ENCODE results near the gene CENPS.
"Not testable (repeated sequence)": the region's sequence is repeated elsewhere in the genome, so short reads cannot be mapped to it uniquely, and the experiment has no call there.

The CENPS gene

DNA sequence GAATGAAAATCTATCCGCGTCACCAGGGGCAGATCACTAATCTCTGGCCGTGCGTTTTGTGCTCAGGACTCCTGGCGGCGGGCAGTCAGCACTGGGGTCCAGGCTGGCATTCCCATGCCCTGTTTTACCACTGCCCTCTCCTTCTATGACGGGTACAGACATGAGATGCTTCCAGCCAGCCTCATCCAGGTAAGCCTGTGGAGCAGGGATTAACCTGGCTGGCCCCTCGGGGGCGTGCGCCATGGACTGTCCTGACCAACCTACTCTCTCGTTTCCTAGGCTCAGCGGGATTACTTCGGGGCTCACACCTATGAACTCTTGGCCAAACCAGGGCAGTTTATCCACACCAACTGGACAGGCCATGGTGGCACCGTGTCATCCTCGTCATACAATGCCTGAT, 10.9 kb upstream of the CENPS start:
- no peak for DNase-seq (ENCODE audit: low spot score)

DNA sequence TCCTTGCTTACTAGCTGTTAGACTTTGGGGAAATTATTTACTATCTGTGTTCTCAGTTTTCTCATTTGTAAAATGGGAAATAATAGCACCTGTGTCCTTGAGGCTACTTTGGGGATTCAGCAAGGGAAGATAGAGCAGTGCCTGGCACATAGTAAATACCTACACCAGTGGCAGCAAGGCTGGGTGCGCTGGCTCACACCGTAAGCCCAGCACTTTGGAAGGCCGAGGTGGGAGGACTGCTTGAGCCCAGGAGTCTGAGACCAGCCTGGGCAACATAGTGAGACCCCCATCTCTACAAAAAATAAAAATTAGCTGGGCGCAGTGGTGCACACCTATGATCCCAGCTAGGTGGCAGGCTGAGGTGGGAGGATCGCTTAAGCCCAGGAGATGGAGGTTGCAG, 8.6 kb upstream of the CENPS start:
- no peak for DNase-seq (ENCODE audit: low spot score)

DNA sequence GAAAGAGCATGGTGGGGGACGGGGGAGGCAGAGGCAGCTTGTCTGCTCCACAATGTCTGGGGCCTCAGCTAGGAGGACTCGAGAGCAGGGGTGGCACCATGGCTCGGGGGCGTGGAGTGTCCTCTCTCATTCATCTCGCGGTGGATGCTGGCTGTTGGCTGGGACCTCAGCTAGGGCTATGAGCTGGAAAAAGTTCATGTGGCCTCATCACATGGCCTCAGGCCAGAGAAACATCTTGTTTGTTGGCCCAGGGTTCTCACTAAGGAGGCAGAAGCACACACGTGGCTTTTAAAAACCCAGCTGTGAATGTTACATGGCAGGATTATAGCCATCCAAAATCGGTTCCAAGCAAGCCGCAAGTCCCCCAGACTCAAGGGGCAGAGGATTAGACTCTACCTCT, 6.2 kb upstream of the CENPS start:
- DNase-seq (ENCODE audit: low spot score): peak; percentile 69

DNA sequence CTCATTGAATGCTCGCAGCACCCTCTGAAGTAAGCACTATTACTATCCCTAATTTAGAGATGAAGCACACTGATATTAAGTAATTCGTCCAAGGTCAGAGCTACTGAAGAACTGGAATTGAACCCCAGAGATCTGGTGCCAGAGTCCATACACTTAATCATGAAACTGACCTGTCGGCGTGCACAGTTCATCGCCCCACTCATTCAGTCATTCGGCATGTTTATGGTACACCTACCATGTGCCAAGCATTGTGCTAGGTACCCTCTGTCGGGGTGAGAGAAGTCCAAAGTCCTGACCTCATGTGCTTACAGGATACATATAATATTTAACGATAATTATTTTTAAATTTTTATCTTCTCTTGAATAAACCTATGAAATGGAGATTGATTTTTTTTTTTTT, 5.6 kb upstream of the CENPS start:
- DNase-seq (ENCODE audit: low spot score): no peak

DNA sequence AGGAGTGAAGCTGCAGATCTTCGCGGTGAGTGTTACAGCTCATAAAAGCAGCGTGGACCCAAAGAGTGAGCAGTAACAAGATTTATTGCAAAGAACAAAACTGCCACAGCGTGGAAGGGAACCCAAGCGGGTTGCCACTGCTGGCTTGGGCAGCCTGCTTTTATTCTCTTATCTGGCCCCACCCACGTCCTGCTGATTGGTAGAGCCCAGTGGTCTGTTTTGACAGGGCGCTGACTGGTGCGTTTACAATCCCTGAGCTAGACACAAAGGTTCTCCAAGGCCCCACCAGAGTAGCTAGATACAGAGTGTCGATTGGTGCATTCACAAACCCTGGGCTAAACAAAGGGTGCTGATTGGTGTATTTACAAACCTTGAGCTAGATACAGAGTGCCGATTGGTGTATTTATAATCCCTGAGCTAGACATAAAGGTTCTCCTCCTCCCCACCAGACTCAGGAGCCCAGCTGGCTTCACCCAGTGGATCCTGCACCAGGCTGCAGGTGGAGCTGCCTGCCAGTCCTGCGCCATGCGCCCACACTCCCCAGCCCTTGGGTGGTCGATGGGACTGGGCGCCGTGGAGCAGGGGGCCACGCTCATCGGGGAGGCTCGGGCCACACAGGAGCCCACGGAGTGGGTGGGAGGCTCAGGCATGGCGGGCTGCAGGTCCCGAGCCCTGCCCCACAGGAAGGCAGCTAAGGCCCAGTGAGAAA, 4.3 kb upstream of the CENPS start:
- DNase-seq (ENCODE audit: low spot score): not testable (repeated sequence)

DNA sequence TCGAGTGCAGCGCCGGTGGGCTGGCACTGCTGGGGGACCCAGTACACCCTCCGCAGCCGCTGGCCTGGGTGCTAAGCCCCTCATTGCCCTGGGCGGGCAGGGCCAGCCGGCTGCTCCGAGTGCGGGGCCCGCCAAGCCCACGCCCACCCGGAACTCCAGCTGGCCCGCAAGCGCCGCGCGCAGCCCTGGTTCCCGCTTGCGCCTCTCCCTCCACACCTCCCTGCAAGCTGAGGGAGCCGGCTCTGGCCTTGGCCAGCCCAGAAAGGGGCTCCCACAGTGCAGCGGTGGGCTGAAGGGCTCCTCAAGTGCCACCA, 3.7 kb upstream of the CENPS start:
- DNase-seq (ENCODE audit: low spot score): not testable (repeated sequence)

DNA sequence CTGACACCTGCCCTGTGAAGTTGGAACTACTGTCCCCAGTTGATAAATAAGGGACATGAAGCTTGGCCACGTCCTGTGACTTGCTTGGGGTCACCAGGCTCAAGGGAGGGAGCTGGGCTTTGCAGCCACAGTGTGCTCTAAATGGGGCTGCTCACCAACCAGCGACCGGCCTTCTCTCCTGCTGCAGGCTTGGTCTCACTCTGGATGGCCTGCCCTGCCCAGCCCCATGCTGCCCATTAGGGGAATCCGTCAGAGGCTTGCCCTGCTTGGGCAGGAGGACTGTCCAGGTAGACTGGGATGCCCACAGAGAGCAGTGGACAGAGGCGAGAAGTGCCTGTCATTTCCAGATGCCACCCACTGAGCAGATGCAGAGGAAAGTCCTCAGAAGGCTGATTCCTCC, 1.2 kb upstream of the CENPS start:
- no peak for DNase-seq (ENCODE audit: low spot score)

DNA sequence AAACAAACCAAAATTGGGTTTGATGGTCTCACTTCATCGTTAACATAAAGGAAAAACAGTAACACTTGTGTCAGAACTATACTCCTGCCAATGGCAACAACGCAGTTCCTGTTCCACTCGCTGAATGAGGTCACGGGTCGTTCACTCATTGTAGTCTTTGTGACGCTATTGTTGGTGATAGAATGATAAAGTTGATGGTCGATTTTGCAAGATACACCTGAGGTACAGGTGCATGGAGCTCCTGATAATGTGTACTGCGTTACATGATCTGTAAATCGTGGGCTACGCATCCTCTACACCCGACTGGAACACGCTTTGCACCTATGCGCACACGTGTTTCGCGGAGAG, 391 bp upstream of the CENPS start:
- no peak for DNase-seq (ENCODE audit: low spot score)

DNA sequence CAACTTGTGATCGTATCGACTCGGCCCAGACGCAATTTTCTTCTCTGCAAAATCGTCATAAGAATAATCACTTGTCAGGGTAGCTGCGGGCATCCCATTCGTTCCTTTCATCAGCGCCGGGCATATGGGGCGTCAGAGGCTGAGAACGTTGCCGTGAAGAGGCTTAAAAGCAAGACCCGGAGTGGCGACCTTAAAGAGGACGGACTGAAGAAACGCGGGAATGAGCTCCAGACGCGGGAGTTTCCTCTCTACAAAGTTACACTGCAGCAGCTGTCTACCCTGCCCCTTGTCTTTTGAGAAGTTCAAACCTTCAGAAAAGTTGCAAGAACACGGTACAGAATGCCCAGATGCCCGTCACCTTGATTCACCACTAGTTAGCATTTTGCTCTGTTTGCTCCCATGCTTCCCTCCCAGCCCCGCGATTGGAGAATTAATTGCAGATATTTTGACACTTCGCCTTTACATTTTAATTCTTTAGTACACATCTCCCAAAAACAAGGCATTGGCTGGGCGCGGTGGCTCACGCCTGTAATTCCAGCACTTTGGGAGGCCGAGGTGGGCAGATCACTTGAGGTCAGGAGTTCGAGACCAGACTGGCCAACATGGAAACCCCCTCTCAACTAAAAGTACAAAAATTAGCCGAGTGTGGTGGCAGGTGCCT, 967 bp downstream of the CENPS start:
- no peak for DNase-seq (ENCODE audit: low spot score)

DNA sequence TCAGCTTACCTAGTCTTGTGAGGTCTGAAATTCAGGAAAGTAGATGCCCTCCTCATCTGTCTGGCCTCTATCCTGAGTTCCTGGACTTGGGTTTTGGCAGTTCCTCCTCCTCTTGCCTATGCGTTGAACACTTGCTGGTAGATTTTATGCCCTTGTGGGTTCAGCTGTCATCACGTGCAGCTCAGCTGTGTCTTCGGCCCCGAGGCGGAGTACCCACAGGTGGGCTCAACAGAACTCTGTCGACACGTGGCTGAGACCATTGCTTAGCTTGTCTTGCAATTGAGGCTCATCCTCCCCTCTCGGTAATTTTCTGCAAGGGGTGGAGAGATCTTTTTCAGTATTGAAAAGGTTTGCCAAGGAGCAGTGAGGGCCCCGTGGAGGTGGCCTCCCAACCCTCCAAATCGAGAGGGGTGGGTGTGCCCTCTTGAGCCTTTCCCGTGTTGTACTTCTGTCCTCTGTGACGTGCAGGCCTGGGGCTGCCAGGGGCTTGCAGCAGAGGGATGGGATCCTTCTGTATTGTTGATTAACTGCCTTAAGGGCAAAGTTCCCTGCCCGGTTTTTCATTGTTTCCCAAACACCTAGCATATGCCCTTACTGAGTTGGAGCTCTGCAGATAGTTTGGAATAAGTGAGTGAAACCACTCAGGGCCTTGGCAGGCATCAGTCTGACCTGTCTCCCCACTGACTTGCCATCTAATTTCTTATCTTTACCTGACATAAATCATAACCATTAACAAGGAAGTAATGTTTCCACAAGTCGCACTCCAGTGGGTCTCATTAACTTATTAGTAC, 2.9 kb downstream of the CENPS start:
- DNase-seq (ENCODE audit: low spot score): no peak

DNA sequence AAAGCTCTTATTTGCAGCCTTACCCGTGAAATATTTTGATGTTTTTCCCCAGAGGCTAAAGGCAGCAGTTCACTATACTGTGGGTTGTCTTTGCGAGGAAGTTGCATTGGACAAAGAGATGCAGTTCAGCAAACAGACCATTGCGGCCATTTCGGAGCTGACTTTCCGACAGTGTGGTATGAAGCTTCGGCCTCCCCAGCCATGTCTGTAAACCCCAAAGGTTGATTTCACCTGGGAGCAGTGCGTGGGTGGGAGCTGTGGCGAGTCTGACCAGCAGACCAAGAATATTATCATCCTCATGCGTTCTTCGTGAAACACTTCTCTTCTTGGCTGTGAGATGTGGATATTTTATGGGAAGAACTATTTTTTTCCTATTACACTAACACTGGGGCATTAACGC, 3.6 kb downstream of the CENPS start:
- DNase-seq (ENCODE audit: low spot score): no peak

DNA sequence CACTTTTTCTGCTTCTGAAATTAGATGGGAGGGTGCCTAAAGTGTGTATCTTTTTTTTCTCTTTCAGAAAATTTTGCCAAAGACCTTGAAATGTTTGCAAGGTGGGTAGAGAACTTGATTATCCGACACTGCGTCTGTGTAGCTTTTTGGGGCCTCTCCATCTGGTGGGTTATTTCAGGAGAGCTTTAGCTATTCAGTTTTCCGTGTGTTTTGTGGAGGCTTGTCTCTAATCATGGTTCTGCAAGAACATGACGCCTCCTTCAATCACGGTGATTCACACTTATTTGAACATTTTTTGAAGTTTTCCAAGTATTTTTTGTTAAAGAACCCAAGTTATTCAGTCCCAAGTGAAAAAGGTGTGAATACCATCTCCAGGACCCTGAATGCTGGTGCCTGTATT, 4.4 kb downstream of the CENPS start:
- DNase-seq (ENCODE audit: low spot score): no peak

DNA sequence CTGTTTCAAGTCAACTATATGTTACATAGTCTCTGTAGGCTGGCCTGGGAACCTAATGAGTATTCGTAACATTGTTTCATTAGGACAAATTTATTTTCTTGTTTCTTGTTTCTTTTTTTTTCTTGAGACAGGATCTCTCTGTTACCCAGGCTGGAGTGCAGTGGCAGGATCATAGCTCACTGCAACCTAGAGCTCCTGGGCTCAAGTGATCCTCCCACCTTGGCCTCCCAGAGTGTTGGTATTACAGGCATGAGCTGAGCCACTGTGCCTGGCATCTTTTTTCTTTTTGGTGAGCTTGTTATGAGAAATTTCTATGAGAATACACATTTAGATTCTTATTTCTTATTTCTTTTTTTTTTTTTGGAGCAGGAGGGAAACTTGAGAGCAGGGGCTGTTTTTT, 6.8 kb downstream of the CENPS start:
- no peak for DNase-seq (ENCODE audit: low spot score)

DNA sequence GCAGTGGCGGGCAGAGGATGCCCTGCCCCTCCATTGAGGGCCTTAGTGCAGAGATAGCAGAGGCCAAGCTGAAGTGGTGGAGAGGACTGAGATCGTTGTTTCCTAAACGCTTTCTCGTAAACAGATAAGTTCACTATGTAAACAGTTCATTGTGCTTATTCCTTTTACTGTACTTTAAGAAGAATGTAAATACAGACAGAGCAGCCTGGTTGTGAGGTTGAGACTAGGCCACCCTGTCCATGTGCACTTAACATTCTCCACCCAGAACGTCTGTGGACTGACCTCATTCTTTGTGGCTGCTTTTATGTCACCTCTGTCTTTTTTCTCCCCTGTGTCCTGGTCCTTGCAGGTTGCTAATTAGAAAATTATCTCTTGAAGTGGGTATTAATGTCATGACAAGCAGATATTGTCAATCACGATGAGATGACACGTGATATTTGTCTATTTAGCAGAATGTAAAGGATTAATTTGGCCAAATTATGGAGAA, 8.5 kb downstream of the CENPS start:
- DNase-seq (ENCODE audit: low spot score): no peak

DNA sequence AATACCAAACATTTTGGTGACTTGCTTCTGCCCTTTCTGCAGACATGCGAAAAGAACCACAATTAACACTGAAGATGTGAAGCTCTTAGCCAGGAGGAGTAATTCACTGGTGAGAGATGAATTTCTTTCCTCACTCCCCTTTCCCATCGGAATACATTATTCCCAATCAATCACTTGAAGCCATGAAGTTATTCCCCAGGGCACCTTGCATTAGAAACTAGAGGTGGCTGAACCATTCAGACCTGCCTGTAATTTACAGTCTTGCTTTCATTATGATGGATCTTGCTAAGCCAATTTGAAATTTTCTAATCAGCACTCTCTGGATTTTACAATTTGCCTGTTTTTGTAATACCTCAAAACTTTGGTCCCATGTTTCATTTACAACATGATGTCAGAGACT, 10.1 kb downstream of the CENPS start:
- DNase-seq (ENCODE audit: low spot score): no peak

DNA sequence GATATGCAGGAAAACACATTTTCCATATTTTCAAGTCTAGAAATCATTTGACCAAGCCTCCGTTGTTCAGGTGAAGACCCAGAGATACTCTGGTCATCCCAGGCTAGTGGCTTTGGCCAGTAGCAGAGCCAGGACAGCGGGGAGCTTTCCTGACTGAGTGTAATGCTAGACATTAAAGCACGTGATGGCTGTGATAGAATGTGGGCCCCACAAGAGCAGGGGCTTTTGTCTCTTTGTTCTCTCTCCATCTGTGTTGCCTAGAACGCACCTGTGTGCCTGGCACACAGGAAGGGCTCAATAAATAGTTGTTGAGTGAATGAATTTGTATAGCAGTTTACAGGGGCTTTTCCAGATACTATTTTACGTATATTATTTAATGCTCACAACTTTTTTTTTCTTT, 10.6 kb downstream of the CENPS start:
- no peak for DNase-seq (ENCODE audit: low spot score)

DNA sequence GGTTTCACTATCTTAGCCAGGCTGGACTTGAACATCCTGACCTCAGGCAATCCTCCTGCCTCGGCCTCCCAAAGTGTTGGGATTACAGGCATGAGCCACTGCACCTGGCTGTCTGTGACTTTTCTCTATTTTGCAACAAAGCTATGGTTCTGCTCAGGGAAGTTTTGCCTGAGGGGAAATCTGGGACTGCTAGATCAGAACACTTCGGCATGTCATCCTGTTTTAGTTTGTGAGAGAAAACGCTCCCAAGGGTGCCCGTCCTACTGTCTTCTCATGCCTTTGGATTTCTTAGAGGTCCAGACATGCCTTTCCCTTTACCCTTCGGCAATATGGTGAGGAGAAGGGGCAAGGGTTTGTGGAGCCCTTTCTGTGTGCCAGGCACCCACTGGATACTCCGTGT, 14.0 kb downstream of the CENPS start:
- DNase-seq (ENCODE audit: low spot score): no peak

DNA sequence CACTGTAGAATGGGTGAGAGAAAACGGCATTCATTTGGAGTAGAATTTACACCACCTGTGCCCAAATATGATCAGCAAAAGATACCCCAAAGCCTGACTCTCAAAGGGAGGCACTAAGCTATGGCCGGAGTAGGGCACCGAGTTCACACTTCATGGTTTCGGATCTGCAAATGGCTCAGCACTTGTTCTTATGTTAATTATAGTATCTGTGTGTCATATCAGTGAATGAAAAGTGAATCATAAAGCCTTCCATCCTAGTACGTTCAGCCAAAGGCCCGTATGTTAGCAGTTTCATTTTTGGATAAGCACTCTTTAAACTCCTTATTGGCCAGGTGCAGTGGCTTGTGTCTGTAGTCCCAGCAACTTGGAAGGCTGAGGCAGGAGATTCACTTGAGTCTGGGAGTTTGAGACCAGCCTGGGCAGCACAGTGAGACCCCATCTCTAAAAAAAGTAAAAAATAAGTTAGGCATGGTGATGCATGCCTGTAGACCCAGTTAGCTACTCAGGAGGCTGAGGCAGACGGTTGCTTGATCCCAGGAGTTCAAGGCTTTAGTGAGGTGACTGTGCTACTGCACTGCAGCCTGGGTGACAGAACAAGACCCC, 14.7 kb downstream of the CENPS start:
- no peak for DNase-seq (ENCODE audit: low spot score)

DNA sequence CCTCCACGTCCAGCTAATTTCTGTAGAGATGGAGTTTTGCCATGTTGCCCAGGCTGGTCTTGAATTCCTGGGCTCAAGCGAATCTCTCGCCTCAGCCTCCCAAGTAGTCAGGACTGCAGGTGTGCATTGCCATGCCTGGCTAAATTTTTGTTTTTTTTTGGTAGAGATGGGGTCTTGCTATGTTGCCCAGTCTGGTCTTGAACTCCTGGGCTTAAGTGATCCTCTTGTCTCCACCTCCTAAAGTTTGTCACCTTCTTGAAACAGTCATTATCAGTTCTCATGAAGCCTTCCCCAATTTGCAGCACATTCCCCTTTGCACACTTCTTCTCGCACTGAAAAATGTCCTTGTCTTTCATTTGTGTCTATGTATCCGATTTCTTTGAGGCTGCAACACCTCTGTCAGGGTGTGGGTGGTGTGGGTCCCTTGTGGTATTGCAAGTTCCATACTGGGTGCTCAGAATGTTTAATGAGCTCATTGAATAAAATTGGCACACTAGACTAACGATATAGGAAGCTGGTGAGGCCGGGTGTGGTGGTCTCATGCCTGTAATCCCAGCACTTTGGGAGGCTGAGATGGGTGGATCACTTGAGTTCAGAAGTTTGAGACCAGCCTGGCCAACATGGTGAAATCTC, 16.7 kb downstream of the CENPS start:
- DNase-seq (ENCODE audit: low spot score): no peak

DNA sequence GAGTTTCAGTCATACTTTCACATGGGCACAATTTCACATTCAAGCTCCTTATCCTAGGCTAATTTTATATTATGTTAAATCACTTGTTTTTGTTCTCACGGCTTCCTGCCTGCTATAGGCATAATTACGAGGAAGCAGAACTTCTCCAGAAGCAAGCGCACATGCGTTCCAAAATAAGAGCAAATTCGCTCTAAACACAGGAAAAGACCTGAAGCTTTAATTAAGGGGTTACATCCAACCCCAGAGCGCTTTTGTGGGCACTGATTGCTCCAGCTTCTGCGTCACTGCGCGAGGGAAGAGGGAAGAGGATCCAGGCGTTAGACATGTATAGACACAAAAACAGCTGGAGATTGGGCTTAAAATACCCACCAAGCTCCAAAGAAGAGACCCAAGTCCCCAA, 19.5 kb downstream of the CENPS start, which contains the start of gene CORT:
CORT (plus strand) TSS at position 281 of the 400 bp plus-strand sequence. CDS start 193 bp downstream, outside the sequence.
- DNase-seq (ENCODE audit: low spot score): no peak

DNA sequence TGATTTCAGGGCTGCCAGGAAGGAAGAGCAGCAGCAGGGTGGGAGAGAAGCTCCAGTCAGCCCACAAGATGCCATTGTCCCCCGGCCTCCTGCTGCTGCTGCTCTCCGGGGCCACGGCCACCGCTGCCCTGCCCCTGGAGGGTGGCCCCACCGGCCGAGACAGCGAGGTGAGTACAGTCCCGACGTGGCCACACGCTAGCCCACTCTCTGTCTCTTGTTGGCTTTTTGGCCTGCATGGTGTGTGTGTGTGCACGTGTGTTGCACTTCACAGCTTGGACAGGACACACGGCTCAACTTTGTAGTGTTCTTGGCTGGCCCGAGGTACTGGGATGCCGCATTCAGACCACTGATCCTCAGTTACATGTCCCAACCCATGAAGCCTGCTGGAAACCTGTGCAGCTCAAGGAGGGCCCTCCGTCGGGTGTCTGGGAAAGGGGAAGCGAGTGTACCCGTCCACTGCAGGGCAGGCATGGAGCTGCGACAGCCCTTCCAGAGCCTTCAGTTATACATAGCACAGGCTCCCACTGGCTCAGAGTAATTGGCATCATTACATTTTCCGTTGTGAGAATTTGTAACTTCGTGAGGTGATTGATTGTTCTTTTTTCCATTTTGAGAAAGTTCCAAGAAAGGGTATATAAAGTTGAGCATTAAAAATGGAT, 20.1 kb downstream of the CENPS start:
- no peak for DNase-seq (ENCODE audit: low spot score)

DNA sequence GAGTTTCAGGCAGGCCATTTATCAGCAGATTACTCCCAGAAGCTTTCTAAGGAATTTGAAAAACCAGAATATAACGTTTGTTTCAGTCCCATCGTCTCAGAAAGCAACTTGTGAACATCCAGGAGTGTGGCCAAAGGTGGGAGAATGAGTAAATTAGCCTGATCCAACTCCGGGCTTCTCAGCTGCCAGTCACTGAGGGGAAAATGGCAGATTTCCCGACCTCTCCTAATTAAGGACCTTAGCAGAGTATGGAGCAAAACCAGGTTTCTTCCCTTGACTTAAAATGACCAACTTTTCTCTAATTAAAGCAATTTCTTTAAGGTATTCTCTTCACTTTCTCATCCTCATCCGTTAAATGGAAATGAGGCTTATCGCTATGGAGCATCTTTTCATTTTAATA, 20.6 kb downstream of the CENPS start:
- DNase-seq (ENCODE audit: low spot score): no peak
